DOHH2 (cell line): ENCODE results near the gene LAPTM5.

ENCODE experiments used
- H3F3A ChIP-seq: fragments of 200-600 bp; sonication (generic), shearing (Covaris generic); 2 replicates; pipeline ENCODE4 v1.6.0; 2016; ENCODE audit warnings: antibody characterized with exemption, mild to moderate bottlenecking; ENCODE audit not compliant: control insufficient read depth, insufficient read depth
- H3K27ac ChIP-seq: fragments of 200-600 bp; sonication (generic); 2 replicates; pipeline ENCODE4 v1.5.1; 2014; ENCODE audit warnings: low read depth, mild to moderate bottlenecking, low read length, moderate library complexity
- H3K27me3 ChIP-seq: fragments of 200-600 bp; sonication (generic); 2 replicates; pipeline ENCODE4 v1.6.1; 2014; ENCODE audit warnings: mild to moderate bottlenecking, low read length, mixed read lengths; ENCODE audit not compliant: control insufficient read depth
- H3K36me3 ChIP-seq: fragments of 200-600 bp; sonication (generic); 2 replicates; pipeline ENCODE4 v1.6.1; 2014; ENCODE audit warnings: mild to moderate bottlenecking, low read length, moderate library complexity, mixed read lengths; ENCODE audit not compliant: control insufficient read depth
- H3K4me1 ChIP-seq: fragments of 200-600 bp; sonication (generic); 2 replicates; pipeline ENCODE4 v1.6.1; 2014; ENCODE audit warnings: mild to moderate bottlenecking, low read length, mixed read lengths; ENCODE audit not compliant: control insufficient read depth
- H3K4me2 ChIP-seq: fragments of 200-600 bp; sonication (generic); 2 replicates; pipeline ENCODE4 v1.6.0; 2014; ENCODE audit warnings: mild to moderate bottlenecking, low read length, moderate library complexity
- H3K4me3 ChIP-seq: fragments of 200-600 bp; sonication (generic); 2 replicates; pipeline ENCODE4 v1.5.1; 2014; ENCODE audit warnings: mild to moderate bottlenecking, low read length, mixed read lengths
- H3K79me2 ChIP-seq: fragments of 200-600 bp; sonication (generic); 2 replicates; pipeline ENCODE4 v1.6.1; 2014; ENCODE audit warnings: mild to moderate bottlenecking, low read length, mixed read lengths; ENCODE audit not compliant: control insufficient read depth
- H3K9me2 ChIP-seq: fragments of 200-600 bp; sonication (generic); replicated peaks from 2 replicates; pipeline ENCODE4 v1.6.1; 2014; ENCODE audit warnings: mild to moderate bottlenecking, low read length, mixed read lengths; ENCODE audit not compliant: control insufficient read depth
- H3K9me3 ChIP-seq: fragments of 200-600 bp; sonication (generic); 2 replicates; pipeline ENCODE4 v1.6.1; 2014; ENCODE audit warnings: antibody characterized with exemption, low read length, mixed read lengths; ENCODE audit not compliant: control insufficient read depth, insufficient read depth
- H4K20me1 ChIP-seq: fragments of 200-600 bp; sonication (generic); 2 replicates; pipeline ENCODE4 v1.6.0; 2014; ENCODE audit warnings: low read depth, mild to moderate bottlenecking, antibody characterized with exemption, low read length, moderate library complexity; ENCODE audit not compliant: control insufficient read depth, insufficient read depth
- CTCF ChIP-seq: fragments of 200-600 bp; sonication (generic); IDR thresholded peaks from one replicate; pipeline ENCODE4 v1.5.1; 2014; ENCODE audit warnings: antibody characterized with exemption, mild to moderate bottlenecking, low read depth, low read length; ENCODE audit not compliant: poor library complexity, severe bottlenecking
- EZH2phosphoT487 ChIP-seq: fragments of 200-600 bp; sonication (generic); IDR thresholded peaks from 2 replicates; pipeline ENCODE4 v1.6.1; 2017; ENCODE audit warnings: borderline replicate concordance, mild to moderate bottlenecking, antibody characterized with exemption, low read length, moderate library complexity, mixed read lengths

LAPTM5 gene

GRCh38 chr1:30698401-30698981, 59.1 kb downstream of the LAPTM5 start:
- Histone ChIP-seq H3K27me3 (peaks cover 11% of the 10 kb centered on the region), H3K4me2 (no peak overlapping the region), H3K4me3 (no peak overlapping the region), H3K36me3 (no peaks in the 10 kb centered on the region), H3F3A (no peaks in the 10 kb centered on the region), H4K20me1 (no peaks in the 10 kb centered on the region), H3K4me1 (no peaks in the 10 kb centered on the region), H3K9me3 (no peaks in the 10 kb centered on the region), H3K79me2 (no peaks in the 10 kb centered on the region), H3K27ac (no peak overlapping the region), H3K9me2 (no peaks in the 10 kb centered on the region)
- TF ChIP-seq CTCF, result no peak
- TF ChIP-seq EZH2phosphoT487, result no peak

GRCh38 chr1:30697571-30698376, 59.8 kb downstream of the LAPTM5 start:
- Histone ChIP-seq H3K4me1 (peaks cover 6% of the 10 kb centered on the region), H3K36me3 (no peaks in the 10 kb centered on the region), H3K79me2 (no peaks in the 10 kb centered on the region), H3K27ac (no peak overlapping the region), H3K9me3 (no peaks in the 10 kb centered on the region), H3K9me2 (no peaks in the 10 kb centered on the region), H3K4me2 (no peak overlapping the region), H3K27me3 (peaks cover 11% of the 10 kb centered on the region), H3F3A (no peaks in the 10 kb centered on the region), H3K4me3 (no peak overlapping the region), H4K20me1 (no peaks in the 10 kb centered on the region)
- TF ChIP-seq CTCF, result no peak
- TF ChIP-seq EZH2phosphoT487, result no peak

GRCh38 chr1:30696831-30697230, 60.7 kb downstream of the LAPTM5 start:
- Histone ChIP-seq H3F3A (no peaks in the 10 kb centered on the region), H3K27ac (no peak overlapping the region), H3K27me3 (peaks cover 11% of the 10 kb centered on the region), H3K36me3 (no peaks in the 10 kb centered on the region), H3K79me2 (no peaks in the 10 kb centered on the region), H3K9me2 (no peaks in the 10 kb centered on the region), H3K4me1 (peaks cover 12% of the 10 kb centered on the region), H4K20me1 (no peaks in the 10 kb centered on the region), H3K4me3 (no peak overlapping the region), H3K9me3 (no peaks in the 10 kb centered on the region), H3K4me2 (no peak overlapping the region)
- no peak for TF ChIP-seq EZH2phosphoT487
- TF ChIP-seq CTCF, result no peak
